Parathyroid adenoma (tissue), 2 donors: ENCODE data around the gene KIF5B.
A peak's percentile ranks its signal among the peaks of the same experiment; 100 is the strongest.

Experiments used
- H2AFZ ChIP-seq: fragments of 300-600 bp; sonication (generic); one replicate; pipeline ENCODE4 v1.7.0; 2017; ENCODE audit warnings: antibody characterized with exemption, mild to moderate bottlenecking
- H3K27ac ChIP-seq: fragments of 300-600 bp; sonication (generic); one replicate; pipeline ENCODE4 v1.7.0; 2017
- H3K27me3 ChIP-seq: fragments of 300-600 bp; sonication (generic); one replicate; pipeline ENCODE4 v1.7.0; 2017; ENCODE audit warnings: low read length; ENCODE audit not compliant: control insufficient read depth, insufficient read depth
- H3K36me3 ChIP-seq: fragments of 300-600 bp; sonication (generic); one replicate; pipeline ENCODE4 v1.7.0; 2017; ENCODE audit warnings: low read length; ENCODE audit not compliant: control insufficient read depth, insufficient read depth
- H3K4me1 ChIP-seq: fragments of 300-600 bp; sonication (generic); one replicate; pipeline ENCODE4 v1.7.0; 2017; ENCODE audit warnings: control low read depth
- H3K4me2 ChIP-seq: fragments of 300-600 bp; sonication (generic); one replicate; pipeline ENCODE4 v1.7.0; 2017; ENCODE audit warnings: low read length
- H3K4me3 ChIP-seq: fragments of 300-600 bp; sonication (generic); one replicate; pipeline ENCODE4 v1.7.0; 2017; ENCODE audit warnings: low read depth, low read length
- H3K79me2 ChIP-seq: fragments of 300-600 bp; sonication (generic); one replicate; pipeline ENCODE4 v1.7.0; 2017; ENCODE audit warnings: control low read depth
- H3K9ac ChIP-seq: fragments of 300-600 bp; sonication (generic); one replicate; pipeline ENCODE4 v1.7.0; 2017; ENCODE audit warnings: mild to moderate bottlenecking
- H3K9me3 ChIP-seq: fragments of 300-600 bp; sonication (generic); one replicate; pipeline ENCODE4 v1.7.0; 2017; ENCODE audit warnings: low read length; ENCODE audit not compliant: control insufficient read depth
- CTCF ChIP-seq: fragments of 300-600 bp; sonication (generic); IDR thresholded peaks from one replicate; pipeline ENCODE4 v1.7.0; 2017; ENCODE audit warnings: antibody characterized with exemption, mild to moderate bottlenecking
- donor health status: primary hyperparathyroidism.

The KIF5B gene

GRCh38 chr10:31962826-31963588 lies 93.2 kb downstream of the KIF5B start:
- H3K4me3 ChIP-seq: no peak overlapping the region
- no peak overlapping the region for H3K9ac ChIP-seq
- H3K9me3 ChIP-seq: no peaks in the 10 kb centered on the region
- peak overlapping the region; percentile 36 for H2AFZ ChIP-seq
- no peaks in the 10 kb centered on the region for H3K4me1 ChIP-seq
- no peak overlapping the region for H3K27ac ChIP-seq
- H3K27me3 ChIP-seq: no peaks in the 10 kb centered on the region
- no peaks in the 10 kb centered on the region for H3K79me2 ChIP-seq
- TF ChIP-seq CTCF: no peak
- no peaks in the 10 kb centered on the region for H3K36me3 ChIP-seq
- H3K4me2 ChIP-seq: no peak overlapping the region

GRCh38 chr10:31961277-31962074 lies 94.7 kb downstream of the KIF5B start:
- H3K9me3 ChIP-seq: no peaks in the 10 kb centered on the region
- H2AFZ ChIP-seq: no peak overlapping the region
- H3K36me3 ChIP-seq: no peaks in the 10 kb centered on the region
- H3K4me3 ChIP-seq: no peak overlapping the region
- no peak overlapping the region for H3K4me2 ChIP-seq
- no peak overlapping the region for H3K27ac ChIP-seq
- H3K4me1 ChIP-seq: no peaks in the 10 kb centered on the region
- no peaks in the 10 kb centered on the region for H3K79me2 ChIP-seq
- no peak overlapping the region for H3K9ac ChIP-seq
- no peak for TF ChIP-seq CTCF
- no peaks in the 10 kb centered on the region for H3K27me3 ChIP-seq

- Histone ChIP-seq H3K4me2 (no peak overlapping the region), H2AFZ (no peak overlapping the region), H3K27ac (no peak overlapping the region), H3K79me2 (no peaks in the 10 kb centered on the region), H3K36me3 (no peaks in the 10 kb centered on the region), H3K4me3 (no peak overlapping the region), H3K27me3 (no peaks in the 10 kb centered on the region), H3K9me3 (no peaks in the 10 kb centered on the region), H3K4me1 (no peaks in the 10 kb centered on the region), H3K9ac (no peak overlapping the region)
- no peak for TF ChIP-seq CTCF
Observed at GRCh38 chr10:31959461-31960173, 96.6 kb downstream of the KIF5B start.
